GM23338 (cell line): ENCODE results near the gene THYN1.

Experiments
- EZH2phosphoT487 ChIP-seq: fragments of 200-600 bp; sonication (generic); IDR thresholded peaks from one replicate; pipeline ENCODE4 v1.8.1; 2018; ENCODE audit warnings: antibody characterized with exemption; ENCODE audit not compliant: unreplicated experiment
- POLR2AphosphoS5 ChIP-seq: IDR thresholded peaks from 2 replicates; pipeline ENCODE4 v1.6.1; 2016; ENCODE audit warnings: antibody characterized with exemption, low read depth
- REST ChIP-seq: IDR thresholded peaks from one replicate; pipeline ENCODE4 v1.6.1; 2018; ENCODE audit warnings: antibody characterized with exemption; ENCODE audit not compliant: unreplicated experiment
- TF ChIP-seq, protein P1 (sequence below), 2 experiments: fragments of 200-600 bp in 1 of 2; sonication (generic) in 1 of 2; conservative IDR thresholded peaks; 2 replicates each; pipeline versions ENCODE4 v1.5.1 to v1.6.1; 2016 to 2017; ENCODE audit warnings: antibody characterized with exemption in 2 of 2, low read depth in 2 of 2, mild to moderate bottlenecking in 2 of 2, moderate library complexity in 1 of 2

- TF ChIP-seq, protein P1, sequence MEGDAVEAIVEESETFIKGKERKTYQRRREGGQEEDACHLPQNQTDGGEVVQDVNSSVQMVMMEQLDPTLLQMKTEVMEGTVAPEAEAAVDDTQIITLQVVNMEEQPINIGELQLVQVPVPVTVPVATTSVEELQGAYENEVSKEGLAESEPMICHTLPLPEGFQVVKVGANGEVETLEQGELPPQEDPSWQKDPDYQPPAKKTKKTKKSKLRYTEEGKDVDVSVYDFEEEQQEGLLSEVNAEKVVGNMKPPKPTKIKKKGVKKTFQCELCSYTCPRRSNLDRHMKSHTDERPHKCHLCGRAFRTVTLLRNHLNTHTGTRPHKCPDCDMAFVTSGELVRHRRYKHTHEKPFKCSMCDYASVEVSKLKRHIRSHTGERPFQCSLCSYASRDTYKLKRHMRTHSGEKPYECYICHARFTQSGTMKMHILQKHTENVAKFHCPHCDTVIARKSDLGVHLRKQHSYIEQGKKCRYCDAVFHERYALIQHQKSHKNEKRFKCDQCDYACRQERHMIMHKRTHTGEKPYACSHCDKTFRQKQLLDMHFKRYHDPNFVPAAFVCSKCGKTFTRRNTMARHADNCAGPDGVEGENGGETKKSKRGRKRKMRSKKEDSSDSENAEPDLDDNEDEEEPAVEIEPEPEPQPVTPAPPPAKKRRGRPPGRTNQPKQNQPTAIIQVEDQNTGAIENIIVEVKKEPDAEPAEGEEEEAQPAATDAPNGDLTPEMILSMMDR (conservative IDR thresholded peaks at IDR 0.05; ENCODE audit: low read depth in 2 of 2), result no peak
- TF ChIP-seq POLR2AphosphoS5 (no peak), REST (no peak), EZH2phosphoT487 (no peak)
These were observed 14.2 kb downstream of the THYN1 start for GRCh38 chr11:134238956-134239355.
